ENCODE measurements around the gene CENPK. TPM values are rescaled to one million over a fixed set of nuclear protein-coding genes. Genes with fewer than 3 reads are reported as not detected.

The CENPK gene
- total RNA-seq, 2 donors from 2014 or later: 44.5 to 70.0 TPM

- ATAC-seq (peak; percentile 55 to 59), DNase-seq (ENCODE audit: low spot score) (no peak)
- peaks cover 9 to 19% of the 10 kb centered on the region in 2 donors for H3K4me1 Mint-ChIP-seq (ENCODE audit: low read depth in 2 of 2)
- peak overlapping the region; percentile 67 to 86 for H3K27ac Mint-ChIP-seq
- H3K4me3 Mint-ChIP-seq: no peak overlapping the region
- H3K27me3 Mint-ChIP-seq: no peaks in the 10 kb centered on the region
- H3K9me3 Mint-ChIP-seq: no peaks in the 10 kb centered on the region
- H3K36me3 Mint-ChIP-seq: no peaks in the 10 kb centered on the region
Measured at GRCh38 chr5:65483546-65484346, 79.2 kb downstream of the CENPK start.

GRCh38 chr5:65482736-65483545, 80.0 kb downstream of the CENPK start:
- H3K36me3 Mint-ChIP-seq: no peaks in the 10 kb centered on the region
- peak overlapping the region; percentile 67 to 86 for H3K27ac Mint-ChIP-seq
- H3K4me3 Mint-ChIP-seq: no peak overlapping the region
- no peaks in the 10 kb centered on the region for H3K9me3 Mint-ChIP-seq
- ATAC-seq (peak in 1 of 2 donors; percentile 63), DNase-seq (ENCODE audit: low spot score) (no peak)
- peaks cover 9 to 19% of the 10 kb centered on the region in 2 donors for H3K4me1 Mint-ChIP-seq (ENCODE audit: low read depth in 2 of 2)
- no peaks in the 10 kb centered on the region for H3K27me3 Mint-ChIP-seq

DNA sequence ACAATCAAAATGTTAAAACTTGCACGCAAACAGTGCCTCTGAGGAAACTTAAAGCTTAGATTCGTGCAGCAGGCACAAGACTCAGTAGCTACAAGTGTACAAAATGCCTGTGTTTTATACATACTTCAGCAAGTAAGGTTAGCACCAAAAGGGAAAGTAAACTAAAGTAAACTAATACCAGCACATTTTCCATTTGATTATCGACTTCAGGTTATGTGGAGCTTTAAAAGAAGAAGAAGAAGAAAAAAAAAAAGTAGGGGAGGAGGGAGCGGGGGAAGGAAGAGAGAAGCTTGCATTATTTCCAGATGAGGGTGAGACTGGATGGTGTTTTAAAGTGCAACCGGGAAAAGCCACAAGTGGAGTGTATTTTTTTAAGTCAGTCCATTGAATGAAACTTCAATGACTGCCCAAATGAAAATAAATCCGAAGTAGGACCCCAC, 80.7 kb downstream of the CENPK start:
- Mint-ChIP-seq H3K9me3 (no peaks in the 10 kb centered on the region), H3K36me3 (no peaks in the 10 kb centered on the region), H3K4me3 (no peak overlapping the region), H3K27me3 (peaks cover 0 to 4% of the 10 kb centered on the region in 2 donors), H3K4me1 (ENCODE audit: low read depth in 2 of 2) (peaks cover 9 to 19% of the 10 kb centered on the region in 2 donors), H3K27ac (peak overlapping the region; percentile 67 to 86)
- ATAC-seq (no peak), DNase-seq (ENCODE audit: low spot score) (no peak)

- H3K27me3 Mint-ChIP-seq: peaks cover 0 to 4% of the 10 kb centered on the region in 2 donors
- no peaks in the 10 kb centered on the region for H3K9me3 Mint-ChIP-seq
- DNase-seq (ENCODE audit: low spot score) (peak; percentile 70), ATAC-seq (peak; percentile 88 to 94)
- peak within 1 kb of the TSS; percentile 67 to 86 for H3K27ac Mint-ChIP-seq
- no peaks in the 10 kb centered on the region for H3K36me3 Mint-ChIP-seq
- no peak within 1 kb of the TSS for H3K4me3 Mint-ChIP-seq
- peaks cover 9 to 19% of the 10 kb centered on the region in 2 donors for H3K4me1 Mint-ChIP-seq (ENCODE audit: low read depth in 2 of 2)
Measured at GRCh38 chr5:65481635-65482295, 81.2 kb downstream of the CENPK start, which contains the start of gene ADAMTS6. TSS of gene ADAMTS6 (minus strand) at chr5:65481920. CDS start at chr5:65473673, 8,247 bp downstream.

- no peak for DNase-seq (ENCODE audit: low spot score)
- Mint-ChIP-seq H3K4me3 (no peak overlapping the region), H3K4me1 (ENCODE audit: low read depth in 2 of 2) (peaks cover 9 to 19% of the 10 kb centered on the region in 2 donors), H3K36me3 (no peaks in the 10 kb centered on the region), H3K27ac (peak overlapping the region; percentile 67 to 86), H3K27me3 (peaks cover 0 to 4% of the 10 kb centered on the region in 2 donors), H3K9me3 (no peaks in the 10 kb centered on the region)
- peak in 1 of 2 donors; percentile 13 for ATAC-seq
Measured at GRCh38 chr5:65481171-65481581, 81.8 kb downstream of the CENPK start.

GRCh38 chr5:65480306-65480865, 82.6 kb downstream of the CENPK start:
- H3K27ac Mint-ChIP-seq: no peak overlapping the region
- no peaks in the 10 kb centered on the region for H3K9me3 Mint-ChIP-seq
- H3K4me3 Mint-ChIP-seq: no peak overlapping the region
- H3K4me1 Mint-ChIP-seq (ENCODE audit: low read depth in 2 of 2): peaks cover 9 to 19% of the 10 kb centered on the region in 2 donors
- no peaks in the 10 kb centered on the region for H3K36me3 Mint-ChIP-seq
- ATAC-seq: no peak
- H3K27me3 Mint-ChIP-seq: peaks cover 0 to 5% of the 10 kb centered on the region in 2 donors
- DNase-seq (ENCODE audit: low spot score): no peak

- ATAC-seq: no peak
- H3K9me3 Mint-ChIP-seq: no peaks in the 10 kb centered on the region
- H3K27ac Mint-ChIP-seq: no peak overlapping the region
- DNase-seq (ENCODE audit: low spot score): no peak
- H3K4me3 Mint-ChIP-seq: no peak overlapping the region
- H3K36me3 Mint-ChIP-seq: no peaks in the 10 kb centered on the region
- H3K27me3 Mint-ChIP-seq: peaks cover under 1 to 7% of the 10 kb centered on the region in 2 donors
- H3K4me1 Mint-ChIP-seq (ENCODE audit: low read depth in 2 of 2): peaks cover 9 to 19% of the 10 kb centered on the region in 2 donors
Measured at GRCh38 chr5:65479527-65479926, 83.4 kb downstream of the CENPK start.

DNA sequence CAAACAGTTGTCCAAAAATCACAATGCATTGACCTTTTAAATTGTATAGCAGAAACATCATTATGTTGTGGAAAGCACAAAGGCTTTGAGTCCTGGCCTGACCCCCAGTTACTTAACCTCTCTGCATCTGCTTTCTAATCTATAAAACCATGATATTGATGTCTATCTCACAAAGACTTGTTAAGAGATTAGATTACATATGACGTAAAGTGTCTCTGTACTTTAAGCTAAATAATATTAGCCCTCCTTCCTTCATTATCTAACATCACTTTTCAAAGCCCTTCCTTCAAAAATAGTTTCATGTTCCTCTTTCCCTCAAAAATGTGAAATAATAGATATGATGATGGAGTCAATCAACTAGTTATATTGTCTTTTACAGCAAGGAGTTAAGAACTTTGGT, 84.6 kb downstream of the CENPK start:
- Mint-ChIP-seq H3K4me1 (ENCODE audit: low read depth in 2 of 2) (peaks cover 6 to 19% of the 10 kb centered on the region in 2 donors), H3K36me3 (no peaks in the 10 kb centered on the region), H3K4me3 (no peak overlapping the region), H3K9me3 (no peaks in the 10 kb centered on the region), H3K27me3 (peaks cover 5 to 7% of the 10 kb centered on the region in 2 donors), H3K27ac (no peak overlapping the region)
- no peak for ATAC-seq
- DNase-seq (ENCODE audit: low spot score): no peak

- H3K27ac Mint-ChIP-seq: no peak overlapping the region
- no peak overlapping the region for H3K4me3 Mint-ChIP-seq
- peak; percentile 24 to 32 for ATAC-seq
- no peaks in the 10 kb centered on the region for H3K36me3 Mint-ChIP-seq
- peaks cover 8% of the 10 kb centered on the region in 2 donors for H3K27me3 Mint-ChIP-seq
- H3K4me1 Mint-ChIP-seq (ENCODE audit: low read depth in 2 of 2): no peaks in the 10 kb centered on the region
- no peaks in the 10 kb centered on the region for H3K9me3 Mint-ChIP-seq
- no peak for DNase-seq (ENCODE audit: low spot score)
Measured at GRCh38 chr5:65475895-65476294, 87.1 kb downstream of the CENPK start.

GRCh38 chr5:65475336-65475735, 87.6 kb downstream of the CENPK start:
- no peak for ATAC-seq
- Mint-ChIP-seq H3K27me3 (peaks cover 10 to 11% of the 10 kb centered on the region in 2 donors), H3K9me3 (no peaks in the 10 kb centered on the region), H3K36me3 (no peaks in the 10 kb centered on the region), H3K27ac (no peak overlapping the region), H3K4me3 (no peak overlapping the region), H3K4me1 (ENCODE audit: low read depth in 2 of 2) (no peaks in the 10 kb centered on the region)
- no peak for DNase-seq (ENCODE audit: low spot score)

GRCh38 chr5:65474130-65474711, 88.7 kb downstream of the CENPK start:
- Mint-ChIP-seq H3K27ac (no peak overlapping the region), H3K4me3 (no peak overlapping the region), H3K27me3 (peaks cover 10 to 11% of the 10 kb centered on the region in 2 donors), H3K9me3 (no peaks in the 10 kb centered on the region), H3K36me3 (no peaks in the 10 kb centered on the region), H3K4me1 (ENCODE audit: low read depth in 2 of 2) (no peaks in the 10 kb centered on the region)
- DNase-seq (ENCODE audit: low spot score) (no peak), ATAC-seq (no peak)

DNA sequence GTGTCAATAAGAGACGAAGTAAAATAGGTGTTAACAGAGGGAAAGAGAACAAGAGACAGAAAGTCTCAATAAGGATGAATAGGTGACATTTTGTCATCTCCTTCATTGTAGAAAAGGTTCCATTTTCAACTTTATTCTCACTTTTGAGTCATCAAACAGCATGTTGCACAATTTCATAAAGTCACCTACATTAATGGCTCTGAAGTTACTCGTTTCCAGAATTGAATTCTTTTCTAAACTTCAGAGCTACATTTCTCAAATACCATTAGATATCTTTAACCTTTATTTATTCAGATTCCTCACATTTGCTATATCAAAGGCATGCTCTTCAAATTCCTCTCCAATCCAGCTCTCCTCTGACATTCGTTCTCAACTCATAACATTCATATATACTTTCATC, 94.3 kb downstream of the CENPK start:
- ATAC-seq: no peak
- peaks cover 6 to 8% of the 10 kb centered on the region in 2 donors for H3K27me3 Mint-ChIP-seq

More for the DNA sequence above, 94.3 kb downstream of the CENPK start:
- no peak overlapping the region for H3K4me3 Mint-ChIP-seq
- no peaks in the 10 kb centered on the region for H3K36me3 Mint-ChIP-seq
- DNase-seq (ENCODE audit: low spot score): no peak
- no peaks in the 10 kb centered on the region for H3K4me1 Mint-ChIP-seq (ENCODE audit: low read depth in 2 of 2)
- H3K9me3 Mint-ChIP-seq: no peaks in the 10 kb centered on the region
- H3K27ac Mint-ChIP-seq: no peak overlapping the region
